Daoy (cell line): ENCODE results near the gene BOK. TPM values are rescaled to one million over a fixed set of nuclear protein-coding genes. Genes with fewer than 3 reads are reported as not detected.
"Not testable (repeated sequence)": the region's sequence is repeated elsewhere in the genome, so short reads cannot be mapped to it uniquely, and the experiment has no call there.

Experiments
- DNase-seq: peaks from one replicate; pipeline ENCODE4 v3.0.0-alpha.2; 2015; ENCODE audit warnings: low read depth
- total RNA-seq: library from RNA; depleted of rRNA; stranded (reverse); fragments of >200 nt; shearing (Covaris generic); gene quantifications from 2 replicates; pipeline ENCODE4 v1.2.3, GENCODE V29; 2014

Gene BOK
- total RNA-seq, 1 experiment from 2014 or later: 3.3 TPM

DNA sequence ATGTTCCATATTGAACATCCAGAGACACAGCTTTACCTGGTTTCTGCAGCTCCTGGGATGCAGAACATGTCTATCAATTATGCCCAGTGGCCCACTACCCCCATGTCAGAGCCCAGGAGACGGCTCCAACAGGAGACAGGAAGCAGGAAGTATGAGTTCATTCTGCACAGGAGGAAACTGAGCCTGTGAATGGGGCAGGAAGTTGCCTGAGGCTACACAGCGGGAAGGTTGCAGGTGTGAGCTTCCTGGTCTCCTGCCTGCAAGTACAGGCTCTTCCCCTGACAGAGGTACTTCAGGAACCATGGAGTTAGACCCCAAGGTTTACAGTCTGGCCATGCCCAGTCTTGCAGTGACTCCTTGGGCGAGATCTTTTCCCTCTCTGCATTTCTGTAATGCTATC is 2.8 kb upstream of the BOK start:
- DNase-seq: no peak

DNA sequence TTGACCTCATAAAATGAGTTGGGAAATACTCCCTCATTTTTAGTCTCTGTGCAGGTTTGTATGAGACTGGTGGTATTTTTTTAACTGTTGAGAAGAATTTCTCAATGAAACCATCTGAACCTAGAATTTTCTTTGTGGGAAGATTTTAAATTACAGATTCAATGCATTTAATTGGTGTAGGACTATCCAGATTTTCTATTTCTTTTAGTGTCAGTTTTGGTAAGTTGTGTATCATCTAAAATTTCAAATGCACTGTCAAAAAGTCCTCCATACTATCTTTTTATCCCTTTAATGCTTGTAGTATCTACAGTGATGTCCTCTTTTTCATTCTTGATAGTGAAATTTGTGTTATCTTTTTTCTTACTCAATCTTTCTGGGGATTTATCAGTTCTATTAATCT is 1.8 kb upstream of the BOK start:
- DNase-seq: no peak

DNA sequence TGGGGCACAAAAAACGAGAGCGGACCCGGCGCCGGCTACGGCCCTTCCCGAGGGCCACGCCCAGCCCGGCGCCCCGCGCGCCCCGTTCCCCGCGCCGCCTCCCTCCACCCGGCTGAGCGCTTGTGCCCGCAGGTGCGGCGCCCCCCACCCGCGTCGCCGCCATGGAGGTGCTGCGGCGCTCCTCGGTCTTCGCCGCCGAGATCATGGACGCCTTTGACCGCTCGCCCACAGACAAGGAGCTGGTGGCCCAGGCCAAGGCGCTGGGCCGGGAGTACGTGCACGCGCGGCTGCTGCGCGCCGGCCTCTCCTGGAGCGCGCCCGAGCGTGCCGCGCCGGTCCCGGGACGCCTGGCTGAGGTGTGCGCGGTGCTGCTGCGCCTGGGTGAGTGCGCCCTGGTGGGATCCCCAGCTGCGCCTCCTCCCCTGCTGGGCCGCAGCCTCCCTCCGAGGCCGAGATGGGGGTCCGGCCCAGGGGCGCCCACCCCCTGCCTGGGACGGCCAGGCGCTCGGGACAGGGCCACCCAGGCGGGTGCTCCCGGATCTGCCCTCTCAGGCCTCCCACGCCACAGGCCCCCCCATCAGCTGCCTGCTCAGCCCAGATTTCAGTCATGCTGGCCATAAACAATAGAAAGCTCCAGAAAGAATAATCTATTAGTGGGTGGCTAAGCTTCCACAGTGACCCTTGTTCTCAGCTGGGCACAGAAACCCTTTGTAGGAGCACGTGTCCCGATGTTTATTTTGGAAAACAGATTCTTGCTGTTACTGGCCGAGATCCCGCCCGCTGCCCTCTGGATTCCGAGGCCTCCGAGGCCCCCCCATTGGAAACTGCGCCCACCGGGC is 997 bp downstream of the BOK start:
- DNase-seq: peak; percentile 70

DNA sequence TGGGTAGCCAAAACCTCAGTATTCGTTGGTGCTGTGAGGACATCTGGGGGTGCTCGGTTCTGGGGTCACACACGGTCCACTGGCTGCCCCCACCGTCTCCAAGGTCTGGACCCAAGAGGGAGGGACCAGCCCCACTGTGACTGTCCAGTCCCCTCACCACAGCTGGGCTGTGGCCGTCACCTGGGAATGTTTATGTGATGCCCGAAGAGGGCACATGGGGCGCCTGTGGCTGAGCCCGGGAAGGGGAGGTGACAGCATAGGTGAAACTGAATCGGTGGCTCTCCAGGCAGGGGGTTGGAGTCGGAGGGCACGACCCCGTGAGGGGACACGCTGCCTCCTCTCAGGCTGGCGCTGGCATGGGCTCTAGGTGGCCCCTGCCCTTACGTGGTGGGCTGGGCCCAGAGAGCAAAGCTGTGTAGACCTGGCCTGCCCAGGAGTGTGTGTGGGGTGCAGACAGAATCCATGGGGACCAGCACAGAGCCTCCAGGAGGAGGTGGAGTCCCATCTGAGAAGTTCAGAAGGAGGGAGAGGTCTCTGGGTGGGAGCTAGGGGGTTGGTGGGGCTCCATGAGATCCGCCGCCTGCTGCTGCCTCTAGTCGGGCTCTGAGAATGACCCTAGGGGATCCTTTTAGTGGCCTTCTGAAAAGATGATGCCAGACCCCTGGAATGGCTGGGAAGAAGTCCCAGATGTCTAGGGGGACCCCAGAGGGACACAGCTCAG is 1.8 kb downstream of the BOK start:
- no peak for DNase-seq

DNA sequence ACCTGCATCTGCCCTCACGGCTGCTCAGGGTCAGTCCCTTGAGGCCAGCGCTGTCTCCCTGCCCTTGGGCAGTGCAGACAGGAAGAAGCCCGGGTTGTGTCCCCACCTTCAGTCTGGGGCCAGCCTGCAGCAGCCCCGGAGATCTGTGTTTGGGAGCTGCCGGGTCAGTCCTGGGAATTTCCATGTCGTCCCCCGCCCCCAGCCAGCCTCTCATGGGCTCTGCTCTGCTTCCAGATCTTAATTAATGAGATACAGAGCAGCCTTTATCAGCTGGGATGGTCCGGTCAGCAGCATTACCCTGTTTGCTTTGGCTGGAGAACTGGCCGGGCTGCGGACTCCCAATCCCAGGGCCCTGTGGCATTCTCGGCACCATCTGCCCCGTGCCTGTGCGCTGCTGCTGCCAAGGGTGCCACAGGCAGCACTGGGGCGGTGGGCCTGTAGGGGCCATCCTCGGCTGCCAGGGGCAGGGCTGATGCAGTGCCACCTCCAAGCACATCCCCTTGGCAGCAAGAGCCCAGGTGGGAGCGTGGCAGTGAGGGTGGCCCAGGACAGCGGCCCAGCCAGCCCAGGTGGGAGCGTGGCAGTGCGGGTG is 2.4 kb downstream of the BOK start:
- DNase-seq: no peak

DNA sequence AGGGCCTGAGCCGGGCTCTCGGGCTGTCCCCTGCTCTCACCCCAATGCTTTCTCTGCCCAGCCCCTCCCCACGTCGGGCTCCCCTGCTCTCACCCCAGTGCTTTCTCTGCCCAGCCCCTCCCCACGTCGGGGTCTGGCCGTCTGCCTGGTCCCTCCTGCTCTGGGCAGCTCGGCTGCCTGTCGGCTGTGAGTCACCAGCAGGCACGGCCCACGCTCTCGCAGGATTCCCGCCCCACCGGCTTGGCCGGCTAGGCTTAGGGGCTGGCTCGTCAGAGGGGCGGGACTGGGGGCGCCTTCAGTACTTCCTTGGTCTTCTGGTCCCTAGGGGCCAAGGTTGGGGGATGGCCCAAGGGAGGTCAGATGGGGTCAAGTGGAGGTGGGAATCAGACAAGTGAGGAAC is 3.3 kb downstream of the BOK start:
- peak; percentile 66 for DNase-seq

DNA sequence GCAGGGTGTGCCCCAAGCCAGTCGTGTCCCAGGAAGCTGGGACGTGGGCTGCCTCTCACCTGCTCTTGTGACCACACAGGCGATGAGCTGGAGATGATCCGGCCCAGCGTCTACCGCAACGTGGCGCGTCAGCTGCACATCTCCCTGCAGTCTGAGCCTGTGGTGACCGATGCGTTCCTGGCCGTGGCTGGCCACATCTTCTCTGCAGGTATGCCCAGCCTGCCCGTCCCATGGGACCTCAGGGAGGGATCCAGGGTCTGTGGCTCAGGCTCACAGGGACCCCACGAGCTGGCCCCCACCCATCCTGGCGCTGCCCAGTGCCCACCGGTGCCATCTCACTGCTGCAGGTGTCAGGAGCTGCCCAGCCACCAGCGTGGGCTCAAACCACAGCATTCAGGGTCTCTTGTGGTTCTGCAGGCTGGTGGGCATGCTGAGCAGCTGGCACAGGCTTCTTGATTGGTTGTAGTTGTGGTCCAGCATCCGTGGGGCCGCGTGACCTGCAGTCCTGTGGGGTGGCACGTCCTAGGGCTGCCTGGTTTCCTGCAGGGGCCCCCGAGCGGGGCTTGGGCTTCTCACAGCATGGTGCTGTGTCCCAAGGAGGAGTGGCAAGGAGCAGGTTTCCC is 3.8 kb downstream of the BOK start:
- DNase-seq: no peak

DNA sequence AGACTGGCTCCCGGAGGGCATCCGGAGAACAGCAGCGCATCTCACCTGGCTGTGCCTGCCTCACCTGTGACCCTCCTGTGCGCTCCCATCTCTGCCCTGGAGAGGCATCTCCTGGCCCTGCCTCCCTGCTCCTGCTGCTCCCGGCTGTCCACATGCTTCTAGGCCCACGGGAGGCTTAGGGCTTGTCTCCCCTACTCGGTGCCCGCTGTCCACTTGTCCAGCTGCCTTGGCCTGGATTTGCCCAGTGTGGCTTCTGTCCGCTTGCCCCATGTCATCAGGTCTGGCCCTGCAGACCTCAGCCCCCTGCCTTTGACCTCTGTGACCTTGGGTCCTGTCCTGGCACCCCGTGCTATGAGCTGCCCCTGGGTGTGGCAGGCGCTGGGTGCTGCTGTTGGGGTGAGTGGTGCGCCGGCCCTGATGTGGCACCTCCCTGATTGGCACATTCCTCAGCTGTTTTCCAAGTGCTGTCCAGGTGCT is 4.5 kb downstream of the BOK start:
- no peak for DNase-seq

DNA sequence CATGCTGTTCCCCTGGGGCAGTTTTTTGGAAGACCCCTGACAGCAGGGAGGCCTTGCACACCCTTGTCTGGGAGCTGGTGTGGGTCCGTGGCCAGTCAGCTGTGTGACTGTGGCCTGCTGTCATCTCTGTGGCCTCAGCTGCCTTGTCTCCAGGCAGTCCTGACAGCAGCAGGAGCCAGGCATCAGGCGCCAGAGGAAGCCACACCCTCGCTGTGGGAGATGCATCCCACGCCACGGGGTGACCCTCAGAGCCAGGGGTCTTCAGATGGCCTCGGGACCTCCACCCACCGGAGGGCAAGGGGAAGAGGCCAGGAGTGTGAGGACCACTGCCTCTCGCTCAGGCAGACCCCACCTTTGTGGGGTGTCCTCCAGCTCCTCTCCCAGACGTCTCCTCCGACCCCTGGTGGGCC is 5.0 kb downstream of the BOK start:
- DNase-seq: no peak

DNA sequence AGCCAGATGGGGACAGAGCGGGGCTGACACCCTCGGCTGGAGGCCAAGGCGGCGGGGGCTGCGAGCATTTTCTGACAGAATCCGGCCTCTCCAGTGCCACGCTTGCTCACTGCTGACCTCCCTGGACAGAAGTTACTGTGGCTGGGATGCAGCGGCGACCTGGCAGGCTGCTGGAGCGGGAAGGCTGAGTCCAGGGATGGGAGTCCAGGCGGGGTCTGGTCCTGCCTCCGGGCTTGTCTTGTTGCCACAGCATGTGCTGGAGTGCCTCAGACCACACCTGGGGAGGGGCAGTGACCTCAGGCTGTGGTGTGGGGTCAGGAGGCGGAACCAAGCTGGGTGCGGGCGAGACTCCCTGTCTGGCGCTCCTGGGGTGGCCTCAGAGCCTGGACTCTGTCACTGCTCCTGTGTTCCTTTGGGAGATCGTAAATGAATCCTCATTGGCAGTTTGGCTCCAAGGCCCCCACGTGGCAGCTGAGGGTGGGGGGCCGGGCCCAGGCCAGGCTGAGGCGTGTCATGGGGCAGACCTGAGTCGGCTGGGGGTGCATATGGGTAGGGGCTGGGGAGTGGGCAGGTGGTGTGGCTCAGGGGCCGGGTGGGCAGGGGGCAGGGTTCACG is 5.5 kb downstream of the BOK start:
- DNase-seq: no peak

DNA sequence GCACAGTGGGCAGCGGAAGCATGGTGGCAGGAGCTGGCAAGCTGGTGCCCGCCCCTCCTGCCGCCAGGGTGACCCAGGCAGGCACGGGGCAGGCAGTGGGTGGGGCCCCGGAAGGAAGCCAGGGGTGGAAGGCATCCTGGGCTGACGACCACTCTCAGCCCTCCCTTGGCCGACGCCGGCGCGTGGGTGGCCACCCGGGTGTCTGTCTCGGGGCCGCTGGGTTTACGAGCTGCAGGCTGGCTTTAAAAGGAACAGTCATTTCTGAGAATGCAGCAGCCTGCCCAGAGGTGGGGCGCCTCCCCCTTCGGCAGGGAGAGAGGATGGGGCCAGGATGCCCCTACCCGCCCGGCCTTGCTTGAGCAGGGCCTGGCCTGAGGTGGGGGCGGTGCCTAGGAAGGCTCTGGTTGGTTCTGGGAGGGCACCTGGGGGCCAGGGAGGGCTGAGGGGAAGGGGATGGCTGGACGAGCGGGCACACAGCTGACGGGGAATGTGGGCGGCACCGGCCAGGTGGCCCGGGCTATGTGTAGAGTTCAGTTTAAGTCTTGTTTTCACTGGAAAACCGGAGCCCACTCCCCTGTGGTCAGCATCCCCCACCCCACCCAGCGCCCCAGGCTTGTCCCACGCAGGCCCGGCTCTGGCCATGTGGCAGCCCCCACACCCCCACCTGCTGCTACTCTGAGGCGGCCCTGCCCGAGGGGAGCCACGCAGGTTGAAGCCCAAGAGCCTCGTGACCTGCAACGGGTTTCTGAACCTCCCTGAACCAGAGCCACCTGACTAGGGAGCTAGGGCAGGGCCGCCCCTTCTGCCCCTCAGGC is 6.3 kb downstream of the BOK start:
- no peak for DNase-seq

DNA sequence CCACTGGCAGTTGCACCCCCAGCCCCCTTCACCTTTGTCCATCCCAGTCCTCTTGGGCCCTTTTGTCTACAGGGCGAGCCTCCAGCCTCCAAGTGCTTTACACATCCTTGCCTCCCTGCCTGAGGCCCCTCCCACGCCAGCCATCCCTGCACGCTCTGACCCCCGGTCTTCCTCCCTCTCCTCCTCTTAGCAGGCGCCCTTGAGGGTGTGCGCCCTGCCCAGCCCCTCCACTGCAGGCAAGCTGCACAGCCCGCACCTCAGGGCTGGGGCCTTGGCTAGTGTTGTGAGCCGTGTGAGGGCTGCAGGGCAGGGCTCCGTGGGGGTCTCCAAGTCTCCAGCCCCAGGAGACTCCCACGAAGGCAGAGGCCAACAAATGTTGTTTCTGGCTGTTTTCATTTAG is 6.9 kb downstream of the BOK start:
- DNase-seq: no peak

DNA sequence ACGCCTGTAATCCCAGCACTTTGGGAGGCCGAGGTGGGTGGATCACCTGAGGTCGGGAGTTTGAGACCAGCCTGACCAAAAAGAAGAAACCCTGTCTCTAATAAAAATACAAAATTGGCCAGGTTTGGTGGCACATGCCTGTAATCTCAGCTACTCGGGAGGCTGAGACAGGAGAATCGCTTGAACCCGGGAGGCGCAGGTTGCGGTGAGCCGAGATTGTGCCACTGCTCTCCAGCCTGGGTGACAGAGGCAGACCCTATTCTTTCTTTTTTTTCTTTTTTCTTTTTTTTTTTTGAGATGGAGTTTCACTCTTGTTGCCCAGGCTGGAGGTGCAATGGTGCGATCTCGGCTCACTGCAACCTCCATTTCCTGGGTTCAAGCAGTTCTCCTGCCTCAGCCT is 7.5 kb downstream of the BOK start:
- DNase-seq: not testable (repeated sequence)

DNA sequence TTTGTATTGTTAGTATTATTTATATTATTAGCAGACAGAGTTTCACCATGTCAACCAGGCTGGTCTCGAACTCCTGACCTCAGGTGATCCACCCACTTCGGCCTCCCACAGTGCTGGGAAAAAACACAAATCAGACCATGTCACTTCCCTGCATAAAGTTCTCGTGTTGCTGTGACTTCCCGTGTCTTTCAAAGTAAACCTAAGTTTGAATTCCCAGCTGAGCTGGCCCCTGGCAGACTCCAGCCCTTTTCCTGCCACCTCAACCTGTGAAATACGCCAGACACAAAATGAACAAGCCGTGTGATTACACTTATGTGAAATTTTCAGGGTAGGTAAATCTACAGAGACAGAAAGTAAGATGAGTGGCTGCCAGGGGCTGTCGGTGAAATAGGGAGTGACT is 7.9 kb downstream of the BOK start:
- no peak for DNase-seq

DNA sequence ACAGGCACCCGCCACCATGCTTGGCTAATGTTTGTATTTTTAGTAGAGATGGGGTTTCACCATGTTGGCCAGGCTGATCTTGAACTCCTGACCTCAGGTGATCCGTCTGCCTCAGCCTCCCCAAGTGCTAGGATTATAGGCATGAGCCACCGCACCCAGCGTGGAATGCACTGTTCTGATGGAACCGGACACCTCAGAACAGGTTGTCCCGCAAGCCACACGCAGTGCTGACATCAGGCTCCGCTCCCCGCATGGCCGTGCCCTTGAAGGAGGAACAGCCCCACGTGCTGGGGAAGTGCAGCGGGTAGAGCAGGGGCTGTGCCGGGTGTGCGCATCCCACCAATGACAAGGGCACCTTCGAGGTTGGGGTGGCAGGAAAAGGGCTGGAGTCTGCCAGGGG is 8.7 kb downstream of the BOK start:
- not testable (repeated sequence) for DNase-seq

DNA sequence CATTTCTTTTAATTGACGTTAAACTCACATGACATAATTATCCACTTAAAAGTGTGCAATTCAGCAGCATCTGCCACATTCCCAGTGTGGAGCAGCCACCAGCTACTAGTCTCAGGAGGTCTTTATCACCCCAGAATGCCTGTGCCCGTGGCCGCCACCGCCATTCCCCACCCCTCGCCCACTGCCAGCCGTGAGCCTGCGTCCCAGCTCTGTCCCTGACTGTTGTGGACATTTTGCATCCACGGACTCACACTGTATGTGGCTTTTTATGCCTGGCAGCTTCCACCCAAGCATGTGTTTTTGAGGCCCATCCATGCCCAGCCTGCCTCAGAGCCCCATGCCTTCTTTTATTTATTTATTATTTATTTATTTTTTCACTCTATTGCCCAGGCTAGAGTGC is 9.2 kb downstream of the BOK start:
- no peak for DNase-seq

DNA sequence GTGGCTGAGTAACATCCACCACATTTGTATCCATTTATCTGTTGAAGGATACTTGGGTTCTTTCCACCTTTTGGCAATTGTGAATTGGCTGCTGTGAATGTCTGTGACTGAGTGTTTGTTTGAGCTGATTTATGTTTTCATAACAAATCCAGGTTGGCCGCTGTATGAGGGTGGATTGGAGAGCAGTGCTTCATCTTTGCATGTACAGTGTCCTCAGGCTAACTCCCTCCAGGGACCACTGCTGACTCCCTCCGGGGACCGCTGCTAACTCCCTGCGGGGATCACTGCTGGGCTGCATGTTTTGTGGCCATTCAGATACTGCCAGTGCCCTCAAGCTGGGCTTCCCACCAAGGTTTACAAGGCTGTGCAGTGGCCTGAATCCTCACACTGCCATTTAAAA is 10.2 kb downstream of the BOK start:
- DNase-seq: no peak

DNA sequence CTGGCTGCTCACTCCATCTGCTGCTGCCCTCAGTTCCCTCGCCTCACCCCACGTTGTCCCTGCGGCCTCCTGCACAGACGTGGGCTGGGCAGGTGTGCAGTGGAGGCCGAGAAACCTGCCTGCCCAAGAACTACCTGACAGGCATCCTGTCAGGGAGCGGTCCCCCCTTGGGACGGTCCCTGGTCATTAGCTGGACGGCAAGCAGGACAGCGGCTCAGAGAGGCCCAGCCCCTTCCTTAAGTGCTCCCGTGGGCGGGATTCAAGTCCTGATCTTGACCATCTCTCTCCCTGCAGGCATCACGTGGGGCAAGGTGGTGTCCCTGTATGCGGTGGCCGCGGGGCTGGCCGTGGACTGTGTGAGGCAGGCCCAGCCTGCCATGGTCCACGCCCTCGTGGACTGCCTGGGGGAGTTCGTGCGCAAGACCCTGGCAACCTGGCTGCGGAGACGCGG is 11.3 kb downstream of the BOK start:
- no peak for DNase-seq

DNA sequence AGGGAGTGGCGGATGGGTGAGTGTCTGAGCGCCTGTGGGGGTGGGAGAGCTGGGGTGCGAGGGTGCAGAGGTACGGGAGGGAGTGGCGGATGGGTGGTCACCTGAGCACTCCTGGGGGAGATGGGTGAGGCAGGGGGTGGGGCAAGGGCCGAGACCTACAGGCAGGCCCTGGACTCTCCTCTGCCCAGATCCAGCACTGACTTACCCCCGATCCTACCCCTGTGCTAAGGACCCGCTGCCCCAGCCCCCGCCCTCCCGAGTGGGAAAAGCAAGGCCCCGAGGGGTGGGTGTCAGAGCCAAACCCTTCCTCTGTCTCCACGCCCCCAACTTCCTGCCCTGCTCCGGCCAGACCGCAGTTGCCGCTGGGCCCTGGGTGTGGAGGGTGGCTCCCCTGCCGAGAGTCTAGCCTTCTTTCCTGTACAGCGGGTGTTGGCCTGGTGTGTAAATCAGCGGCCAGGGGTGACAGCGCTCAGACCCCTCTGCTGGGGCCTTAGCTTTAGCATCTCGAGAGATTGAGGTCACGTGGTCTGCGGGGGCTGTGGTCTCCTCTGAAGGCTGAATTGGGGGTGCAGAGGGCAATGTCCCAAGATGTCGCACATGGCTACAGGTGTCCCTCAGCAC is 12.5 kb downstream of the BOK start:
- DNase-seq: no peak

DNA sequence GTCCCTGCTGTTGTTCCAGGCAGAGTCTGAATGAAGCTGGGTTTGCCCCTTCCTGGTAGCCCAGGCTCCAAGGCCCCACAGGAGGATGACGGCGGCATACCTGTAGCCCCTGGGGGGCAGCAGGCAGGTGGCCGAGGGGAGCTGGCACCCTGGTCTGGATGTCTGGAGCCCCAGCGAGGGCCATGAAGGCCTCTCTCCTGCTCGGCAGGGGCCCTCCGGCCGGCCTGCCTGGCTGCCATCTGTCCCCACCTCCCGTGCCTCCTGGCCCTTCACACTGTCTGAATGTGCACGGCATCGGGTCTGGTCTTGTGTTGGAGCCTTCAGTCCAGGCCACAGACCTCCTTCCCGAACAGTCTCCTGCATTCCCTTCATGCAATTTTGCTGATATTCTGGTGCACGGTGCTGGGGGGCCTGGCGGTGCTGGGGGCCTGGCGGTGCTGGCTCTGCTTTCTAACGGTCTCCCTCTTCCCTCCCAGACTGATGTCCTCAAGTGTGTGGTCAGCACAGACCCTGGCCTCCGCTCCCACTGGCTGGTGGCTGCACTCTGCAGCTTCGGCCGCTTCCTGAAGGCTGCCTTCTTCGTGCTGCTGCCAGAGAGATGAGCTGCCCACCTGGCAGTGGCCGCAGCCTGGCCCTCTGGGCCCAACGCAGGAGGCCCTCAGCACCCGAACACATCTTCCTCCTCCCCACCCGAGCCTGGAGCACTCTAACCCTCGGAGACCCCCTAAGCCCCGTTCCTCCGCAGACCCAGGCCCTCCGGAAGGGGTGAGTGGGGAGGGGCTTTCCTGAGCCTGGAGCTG is 13.5 kb downstream of the BOK start:
- no peak for DNase-seq
